HEK293T (cell line): ENCODE measurements around the gene NKD2.

ENCODE experiments used
- ARNT ChIP-seq: fragments of 450-650 bp; IDR thresholded peaks from 2 replicates; pipeline ENCODE4 v1.6.1; 2017; ENCODE audit warnings: mild to moderate bottlenecking
- BHLHE40 ChIP-seq: fragments of 450-650 bp; IDR thresholded peaks from 2 replicates; pipeline ENCODE4 v1.6.1; 2016; ENCODE audit warnings: mild to moderate bottlenecking, moderate library complexity, borderline replicate concordance
- CTBP1 ChIP-seq: fragments of 450-650 bp; IDR thresholded peaks from 2 replicates; pipeline ENCODE4 v1.6.1; 2016; ENCODE audit warnings: borderline replicate concordance
- ELF4 ChIP-seq: fragments of 450-650 bp; IDR thresholded peaks from 2 replicates; pipeline ENCODE4 v1.6.1; 2017; ENCODE audit warnings: antibody characterized with exemption
- FOXK2 ChIP-seq: fragments of 450-650 bp; IDR thresholded peaks from 2 replicates; pipeline ENCODE4 v1.6.1; 2016; ENCODE audit warnings: mild to moderate bottlenecking
- FOXM1 ChIP-seq: fragments of 450-650 bp; IDR thresholded peaks from 2 replicates; pipeline ENCODE4 v1.6.1; 2017; ENCODE audit warnings: mild to moderate bottlenecking, borderline replicate concordance
- HDGF ChIP-seq: fragments of 450-650 bp; IDR thresholded peaks from 2 replicates; pipeline ENCODE4 v1.6.1; 2017; ENCODE audit warnings: antibody characterized with exemption, borderline replicate concordance
- NFRKB ChIP-seq: fragments of 450-650 bp; IDR thresholded peaks from 2 replicates; pipeline ENCODE4 v1.6.1; 2016; ENCODE audit warnings: mild to moderate bottlenecking, moderate library complexity
- PKNOX1 ChIP-seq: fragments of 450-650 bp; IDR thresholded peaks from 2 replicates; pipeline ENCODE4 v1.6.1; 2016
- SP1 ChIP-seq: fragments of 450-650 bp; IDR thresholded peaks from 2 replicates; pipeline ENCODE4 v1.6.1; 2017
- SUZ12 ChIP-seq: fragments of 450-650 bp; IDR thresholded peaks from 2 replicates; pipeline ENCODE4 v1.6.1; 2016; ENCODE audit warnings: mild to moderate bottlenecking
- TARDBP ChIP-seq: fragments of 450-650 bp; IDR thresholded peaks from 2 replicates; pipeline ENCODE4 v1.6.1; 2016

- TF ChIP-seq HDGF (no peak), FOXM1 (no peak), TARDBP (no peak), ELF4 (no peak), SP1 (no peak), BHLHE40 (no peak), FOXK2 (no peak), ARNT (no peak), CTBP1 (no peak), SUZ12 (no peak), PKNOX1 (no peak), NFRKB (no peak)
These were observed 46.2 kb upstream of the NKD2 start for GRCh38 chr5:962386-962785.
